HG03280 (cell line): ENCODE results near the gene ZNHIT1.
"Not testable (repeated sequence)": the region's sequence is repeated elsewhere in the genome, so short reads cannot be mapped to it uniquely, and the experiment has no call there.

Experiments used
- ATAC-seq: cut with Tn5 transposase; IDR thresholded peaks from one replicate; pipeline ENCODE4 v1.9.1; 2021; ENCODE audit warnings: mild to moderate bottlenecking, moderate library complexity; ENCODE audit not compliant: unreplicated experiment

The ZNHIT1 gene

GRCh38 chr7:101240226-101241014, 22.5 kb downstream of the ZNHIT1 start:
- no peak for ATAC-seq

DNA sequence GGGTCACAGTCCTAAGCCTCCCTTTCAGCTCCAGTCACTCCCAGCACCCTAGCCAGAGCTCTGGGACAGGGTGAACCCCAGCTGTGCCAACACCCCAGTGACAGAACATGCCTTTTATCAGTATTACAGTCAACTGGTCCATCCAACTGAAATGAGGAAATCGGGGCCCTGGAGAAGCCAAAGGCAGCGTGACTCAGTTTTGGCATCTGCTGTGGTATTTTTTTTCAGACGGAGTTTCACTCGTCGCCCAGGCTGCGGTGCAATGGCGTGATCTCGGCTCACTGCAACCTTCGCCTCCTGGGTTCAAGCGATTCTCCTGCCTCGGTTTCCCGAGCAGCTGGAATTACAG, 23.0 kb downstream of the ZNHIT1 start:
- ATAC-seq = no peak

- ATAC-seq = no peak
Measured at GRCh38 chr7:101241443-101242349, 23.7 kb downstream of the ZNHIT1 start.

- no peak for ATAC-seq
Measured at GRCh38 chr7:101243646-101244374, 25.8 kb downstream of the ZNHIT1 start.

DNA sequence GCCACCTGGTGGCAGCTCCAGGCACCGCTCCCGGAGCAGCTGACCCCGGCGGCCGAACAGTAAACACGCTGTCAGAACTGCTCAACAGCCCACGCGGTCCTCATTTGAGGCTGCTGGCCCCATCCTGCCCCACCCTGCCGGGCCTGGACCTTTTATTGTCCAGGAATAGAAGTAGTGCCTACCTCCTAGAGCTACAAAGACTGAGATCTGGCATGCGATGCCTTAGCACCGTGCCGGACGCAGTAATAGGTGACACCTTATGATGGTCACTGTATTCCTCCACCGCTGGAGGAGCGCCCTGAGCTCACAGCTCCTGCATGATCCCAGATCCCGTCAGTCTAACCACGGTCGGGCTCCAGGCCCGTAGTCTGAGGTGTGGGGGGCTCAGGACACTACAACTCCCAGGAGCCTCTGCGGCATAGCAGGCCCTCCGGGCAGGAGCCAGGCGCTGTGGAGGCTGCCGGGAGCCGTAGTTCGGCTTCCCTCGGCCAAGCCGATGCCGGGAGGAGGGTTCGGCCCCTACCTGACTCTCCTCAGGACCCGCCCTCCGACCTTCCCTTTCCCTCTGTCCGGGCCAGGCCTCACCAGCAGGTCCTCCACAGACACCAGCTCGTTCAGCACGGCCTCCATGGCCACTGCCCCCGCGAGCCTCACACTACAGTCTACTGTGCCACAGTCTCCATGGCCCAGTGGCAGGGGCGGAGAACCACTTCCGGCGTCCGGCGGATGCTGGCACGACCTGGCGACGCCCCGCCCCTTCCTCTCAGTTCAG, 26.6 kb downstream of the ZNHIT1 start, which contains the start of gene FIS1:
Gene FIS1 (minus strand): TSS at position 707 of the 772 bp plus-strand sequence. CDS start 77 bp downstream, at position 630.
- peak; percentile 88 for ATAC-seq

DNA sequence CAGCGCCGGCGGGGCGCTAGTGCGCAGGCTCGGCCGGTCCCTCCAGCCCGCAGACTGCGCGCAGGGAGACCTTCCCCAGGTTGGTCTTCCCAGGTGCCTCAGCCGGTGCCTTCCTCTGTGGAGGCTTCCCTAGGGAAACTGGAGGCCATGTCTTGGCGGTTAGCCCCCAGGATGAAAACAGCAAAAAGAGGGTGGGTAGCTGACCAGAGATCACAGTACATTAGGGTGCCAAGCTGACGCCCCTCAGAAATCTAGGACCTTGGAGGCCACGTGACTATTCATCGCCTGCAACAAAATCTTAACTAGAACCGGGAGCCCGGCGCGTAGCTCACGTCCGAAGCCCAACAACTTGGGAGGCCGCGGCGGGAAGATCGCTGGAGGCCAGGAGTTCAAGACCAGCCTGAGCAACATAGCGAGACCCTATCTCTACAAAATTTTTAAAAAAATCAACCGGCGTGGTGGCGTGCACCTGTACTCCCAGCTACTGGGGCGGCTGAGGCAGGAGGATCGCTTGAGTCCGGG, 27.2 kb downstream of the ZNHIT1 start:
- ATAC-seq = no peak

DNA sequence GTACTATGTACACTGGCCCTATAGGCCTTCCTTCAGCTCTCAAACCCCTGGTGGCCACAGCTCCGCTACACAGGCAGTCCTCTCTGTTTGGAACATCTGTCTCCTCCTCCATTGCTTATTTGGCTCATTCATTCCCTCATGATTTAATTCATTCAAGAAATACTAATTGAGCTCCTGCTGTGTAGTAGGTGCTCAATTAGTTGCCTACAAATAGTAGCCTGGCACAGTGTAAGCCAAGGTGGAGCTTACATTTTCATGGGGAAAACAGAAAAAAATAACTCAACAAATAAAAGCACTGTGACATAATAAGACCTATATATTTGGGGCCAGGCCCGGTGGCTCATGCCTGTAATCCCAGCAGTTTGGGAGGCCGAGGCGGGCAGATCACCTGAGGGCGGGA, 30.3 kb downstream of the ZNHIT1 start:
- no peak for ATAC-seq

DNA sequence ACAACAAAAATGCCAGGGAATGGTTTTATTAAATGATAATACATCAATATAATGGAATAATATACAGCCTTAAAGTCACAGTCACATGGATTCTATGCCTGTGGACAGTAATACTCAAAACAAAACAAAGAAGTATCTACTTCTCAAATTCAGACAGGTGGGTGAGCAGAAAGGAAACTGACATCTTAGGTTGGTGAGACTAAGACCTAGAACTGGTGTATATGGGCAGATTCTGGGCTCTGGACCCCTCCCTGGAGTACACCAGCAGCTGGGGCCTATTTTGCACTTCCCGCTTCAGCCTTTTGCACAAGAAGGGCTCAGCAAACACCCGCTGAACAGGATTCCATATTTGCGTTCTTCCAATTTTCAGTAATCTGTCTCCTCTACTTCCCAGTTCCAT, 32.4 kb downstream of the ZNHIT1 start:
- no peak for ATAC-seq

DNA sequence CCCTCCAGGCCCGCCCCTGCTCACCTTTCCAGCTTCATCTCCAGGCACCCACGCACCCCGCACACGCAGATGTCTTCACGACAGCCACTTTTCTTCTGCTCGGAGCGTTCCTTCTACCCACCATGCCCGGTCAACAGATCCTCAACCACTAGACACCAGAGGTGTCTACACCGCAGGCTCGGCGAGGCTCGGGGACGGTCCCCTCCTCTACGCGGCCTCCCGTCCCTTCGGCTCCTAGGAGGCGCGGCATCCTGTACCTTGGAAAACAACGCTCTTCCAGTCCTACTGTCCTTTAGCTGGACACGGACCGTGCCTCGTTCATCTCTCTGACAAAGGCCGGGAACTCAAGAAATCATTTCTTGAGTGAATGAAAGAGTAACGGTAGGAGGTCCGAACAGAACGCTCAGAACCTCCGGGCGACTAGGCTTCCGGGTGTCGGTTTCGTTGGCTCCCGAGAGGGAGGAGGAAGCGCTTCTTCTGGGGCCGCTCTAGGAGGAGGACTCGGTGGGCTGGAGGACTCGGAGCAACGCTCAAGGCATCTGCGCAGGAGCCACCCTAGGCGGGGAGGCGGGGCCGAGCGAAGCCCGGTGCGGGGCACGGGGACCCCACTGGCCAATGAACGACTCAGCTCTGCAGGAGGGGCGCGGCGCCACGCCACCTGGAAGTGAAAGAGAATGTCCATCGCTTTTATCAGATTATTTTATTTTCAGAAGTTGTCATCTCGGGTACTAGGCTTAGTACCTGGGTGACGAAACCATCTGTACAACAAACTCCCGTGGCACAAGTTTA, 34.1 kb downstream of the ZNHIT1 start:
- ATAC-seq = peak; percentile 99

DNA sequence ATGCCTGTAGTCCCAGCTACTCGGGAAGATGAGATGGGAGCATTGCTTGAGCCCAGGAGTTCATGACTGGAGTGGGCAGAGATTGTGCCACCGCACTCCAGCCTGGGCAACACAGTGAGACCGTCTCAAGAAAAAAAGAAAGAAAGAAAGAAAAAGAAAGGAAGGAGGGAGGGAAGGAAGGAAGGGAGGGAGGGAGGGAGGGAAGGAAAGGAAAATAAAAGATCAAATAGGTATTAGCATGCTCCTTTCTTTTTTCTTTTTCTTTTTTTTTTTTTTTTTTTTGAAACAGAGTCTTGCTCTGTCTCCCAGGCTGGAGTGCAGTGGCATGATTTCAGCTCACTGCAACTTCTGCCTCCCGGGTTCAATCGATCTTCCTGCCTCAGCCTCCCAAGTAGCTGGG, 35.2 kb downstream of the ZNHIT1 start:
- not testable (repeated sequence) for ATAC-seq

DNA sequence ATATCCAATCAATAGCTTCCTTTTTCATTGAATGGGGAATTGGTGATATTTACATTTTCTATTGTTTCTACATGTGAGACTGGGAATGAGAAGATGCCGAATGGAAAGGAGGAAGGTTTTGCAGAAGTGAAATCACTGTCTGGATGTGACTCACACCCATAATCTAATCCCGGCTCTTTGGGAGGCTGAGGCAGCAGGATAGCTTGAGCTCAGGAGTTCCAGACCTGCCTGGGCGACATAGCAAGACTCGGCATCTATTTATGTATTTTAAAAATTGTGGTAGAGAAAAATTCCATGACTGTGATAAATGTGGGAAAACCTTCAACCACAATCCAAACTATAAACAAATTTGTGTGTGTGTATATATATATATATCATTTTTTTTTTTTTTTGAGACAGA, 37.8 kb downstream of the ZNHIT1 start:
- ATAC-seq = no peak

DNA sequence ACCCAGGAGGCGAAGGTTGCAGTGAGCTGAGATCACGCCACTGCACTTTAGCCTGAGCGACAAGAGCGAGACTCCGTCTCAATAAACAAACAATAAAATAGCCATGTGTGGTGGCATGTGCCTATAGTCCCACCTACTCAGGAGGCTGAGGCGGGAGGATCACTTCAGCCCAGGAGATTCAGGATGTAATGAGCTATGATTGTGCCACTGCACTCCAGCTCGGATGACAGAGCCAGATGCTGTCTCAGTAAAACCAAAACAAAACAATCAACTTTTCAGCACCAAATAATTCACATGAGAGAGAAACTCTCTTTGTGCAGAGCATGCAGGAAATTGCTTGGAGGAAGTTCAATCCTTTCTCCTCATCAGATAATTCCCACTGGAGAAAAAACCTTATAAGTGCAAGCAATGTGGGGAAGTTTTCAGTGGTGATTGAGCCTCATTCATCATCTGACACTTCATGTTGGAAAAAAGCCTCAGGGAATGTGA, 40.3 kb downstream of the ZNHIT1 start:
- no peak for ATAC-seq

- ATAC-seq = not testable (repeated sequence)
Measured at GRCh38 chr7:101264102-101264706, 46.2 kb downstream of the ZNHIT1 start.

DNA sequence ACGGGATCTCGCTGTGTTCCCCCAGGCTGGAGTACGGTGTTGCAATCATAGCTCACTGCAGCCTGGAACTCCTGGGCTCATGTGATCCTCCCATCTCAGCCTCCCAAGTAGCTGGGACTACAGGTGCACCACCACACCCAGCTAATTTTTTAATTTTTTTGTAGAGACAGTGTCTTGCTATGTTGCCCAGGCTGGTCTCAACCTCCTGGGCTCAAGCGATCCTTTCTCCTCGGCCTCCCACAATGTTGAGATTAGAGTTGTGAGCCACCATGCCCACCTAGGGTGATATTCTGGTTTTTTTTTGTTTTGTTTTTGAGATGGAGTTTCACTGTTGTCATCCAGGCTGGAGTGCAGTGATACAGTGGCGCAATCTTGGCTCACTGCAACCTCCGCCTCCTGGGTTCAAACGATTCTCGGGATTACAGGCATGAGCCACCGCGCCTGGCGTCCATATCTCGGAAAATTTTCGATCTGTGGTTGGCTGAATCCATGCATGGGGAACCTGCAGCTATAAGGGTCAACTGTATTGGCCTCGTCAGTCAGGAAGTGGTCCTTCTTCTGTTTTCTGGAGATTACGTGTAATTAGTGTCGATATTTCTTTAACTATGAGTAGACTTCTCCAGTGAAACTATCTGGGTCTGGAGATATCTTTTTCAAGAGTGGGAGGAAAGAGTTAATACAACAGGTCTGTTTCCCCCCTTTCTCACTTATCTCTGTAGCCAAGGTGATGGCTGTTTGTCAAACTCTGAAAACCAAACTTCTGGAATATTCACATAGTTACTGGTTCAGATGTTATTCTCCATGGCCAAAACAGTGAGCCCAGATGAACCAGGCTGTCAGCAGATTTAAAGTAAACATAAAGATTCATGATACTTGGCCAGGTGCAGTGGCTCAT, 47.9 kb downstream of the ZNHIT1 start:
- no peak for ATAC-seq

- no peak for ATAC-seq
Measured at GRCh38 chr7:101269664-101270063, 51.7 kb downstream of the ZNHIT1 start.

- ATAC-seq = no peak
Measured at GRCh38 chr7:101271021-101271420, 53.1 kb downstream of the ZNHIT1 start.

DNA sequence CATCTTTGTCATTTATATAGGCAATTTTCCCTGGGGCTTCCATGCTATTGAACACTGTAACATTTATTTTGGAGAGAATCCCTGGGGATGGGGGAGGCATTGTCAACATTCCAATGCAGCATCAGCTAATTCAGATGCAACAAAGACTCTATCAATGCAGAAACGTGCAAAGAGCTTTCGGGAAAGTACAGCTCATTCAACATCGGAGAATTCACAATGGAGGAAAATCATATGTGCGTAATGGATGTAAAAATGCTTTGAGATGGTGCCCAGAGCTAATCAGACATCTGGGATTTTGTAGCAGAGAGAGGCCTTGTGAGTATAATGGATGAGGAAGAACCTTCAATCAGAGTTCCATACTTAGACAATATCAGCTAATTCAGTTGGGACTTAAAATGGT, 55.2 kb downstream of the ZNHIT1 start:
- no peak for ATAC-seq
